CD14-positive monocyte (primary cell): Measurements from ENCODE around the gene TRAM2. TPM values are rescaled to one million over a fixed set of nuclear protein-coding genes. Genes with fewer than 3 reads are reported as not detected.
A peak's percentile ranks its signal among the peaks of the same experiment; 100 is the strongest.

Source experiments
- DNase-seq, 3 donors: peaks; one replicate each; pipeline ENCODE4 v3.0.0-alpha.2; 2011 to 2022
- H2AFZ ChIP-seq: 2 replicates; pipeline ENCODE4 v1.6.0; 2012; ENCODE audit warnings: mild to moderate bottlenecking, low read depth, low read length, inconsistent platforms; ENCODE audit not compliant: insufficient read depth, poor library complexity, severe bottlenecking
- H3K27ac ChIP-seq, 2 donors: 1 replicate in 1 of 2; 2 replicates in 1 of 2; pipeline ENCODE4 v1.5.1; 2012 to 2013; ENCODE audit warnings: low read length in 2 of 2, control low read depth in 1 of 2, inconsistent platforms in 1 of 2, low read depth in 1 of 2, mild to moderate bottlenecking in 1 of 2
- H3K27me3 ChIP-seq, 2 donors: one replicate each; pipeline versions ENCODE4 v1.6.0 to v1.6.1; 2011 to 2013; ENCODE audit warnings: low read length in 2 of 2; ENCODE audit not compliant: control insufficient read depth in 2 of 2, insufficient read depth in 2 of 2
- H3K36me3 ChIP-seq, 2 donors: replicated peaks in 1 of 2; 1 replicate in 1 of 2; 2 replicates in 1 of 2; pipeline versions ENCODE4 v1.5.1 to v1.6.1; 2012 to 2013; ENCODE audit warnings: low read length in 2 of 2, control low read depth in 1 of 2, inconsistent platforms in 1 of 2, mild to moderate bottlenecking in 1 of 2; ENCODE audit not compliant: insufficient read depth in 2 of 2, control insufficient read depth in 1 of 2
- H3K4me1 ChIP-seq, 2 donors: 1 replicate in 1 of 2; 2 replicates in 1 of 2; pipeline versions ENCODE4 v1.5.1 to v1.6.1; 2012 to 2013; ENCODE audit warnings: low read length in 2 of 2, control low read depth in 1 of 2, inconsistent platforms in 1 of 2, mild to moderate bottlenecking in 1 of 2, moderate library complexity in 1 of 2; ENCODE audit not compliant: insufficient read depth in 2 of 2, control insufficient read depth in 1 of 2
- H3K4me2 ChIP-seq: replicated peaks from 2 replicates; pipeline ENCODE3; 2012; ENCODE audit warnings: low read length, moderate library complexity, mild to moderate bottlenecking; ENCODE audit not compliant: poor library complexity, severe bottlenecking; ENCODE audit errors: extremely low read depth
- H3K4me3 ChIP-seq, 3 experiments: fragments of 200-600 bp in 1 of 3; sonication (generic) in 1 of 3; replicated peaks in 1 of 3; 1 replicate in 2 of 3; 2 replicates in 1 of 3; pipeline ENCODE4 v1.5.1; 2011 to 2013; ENCODE audit warnings: low read length in 3 of 3, mild to moderate bottlenecking in 3 of 3, control low read depth in 2 of 3, low read depth in 2 of 3, inconsistent platforms in 1 of 3, moderate library complexity in 1 of 3
- H3K79me2 ChIP-seq: 2 replicates; pipeline ENCODE4 v1.6.0; 2012; ENCODE audit warnings: mild to moderate bottlenecking, control low read depth, inconsistent platforms, low read length, moderate library complexity; ENCODE audit not compliant: insufficient read depth
- H3K9ac ChIP-seq: 2 replicates; pipeline ENCODE4 v1.6.0; 2017; ENCODE audit warnings: low read length, mild to moderate bottlenecking; ENCODE audit not compliant: insufficient read depth, poor library complexity, severe bottlenecking
- H3K9me3 ChIP-seq, 2 donors: replicated peaks in 1 of 2; 1 replicate in 1 of 2; 2 replicates in 1 of 2; pipeline versions ENCODE4 v1.5.1 to v1.6.1; 2012 to 2013; ENCODE audit warnings: low read length in 2 of 2, control low read depth in 1 of 2; ENCODE audit not compliant: control insufficient read depth in 1 of 2, insufficient read depth in 1 of 2
- H4K20me1 ChIP-seq: 2 replicates; pipeline ENCODE4 v1.6.0; 2012; ENCODE audit warnings: mild to moderate bottlenecking, low read length, control low read depth, moderate library complexity; ENCODE audit not compliant: insufficient read depth
- H3K27ac Mint-ChIP-seq, 7 donors: one replicate each; pipeline ENCODE4 v1.8.0; 2020; ENCODE audit warnings: mild to moderate bottlenecking in 7 of 7, mixed read lengths in 7 of 7, moderate library complexity in 6 of 7, inconsistent platforms in 2 of 7
- H3K27me3 Mint-ChIP-seq, 3 donors: one replicate each; pipeline ENCODE4 v1.8.0; 2021 to 2022; ENCODE audit warnings: low read depth in 3 of 3, mild to moderate bottlenecking in 3 of 3, mixed read lengths in 3 of 3, moderate library complexity in 3 of 3, inconsistent platforms in 1 of 3
- H3K36me3 Mint-ChIP-seq, 2 donors: one replicate each; pipeline ENCODE4 v1.8.0; 2020; ENCODE audit warnings: mixed read lengths in 2 of 2, inconsistent platforms in 1 of 2, mild to moderate bottlenecking in 1 of 2
- H3K4me1 Mint-ChIP-seq: one replicate; pipeline ENCODE4 v1.8.0; 2020; ENCODE audit warnings: mild to moderate bottlenecking, mixed read lengths
- H3K4me3 Mint-ChIP-seq, 2 donors: one replicate each; pipeline ENCODE4 v1.8.0; 2020; ENCODE audit warnings: mild to moderate bottlenecking in 2 of 2, mixed read lengths in 2 of 2, moderate library complexity in 1 of 2
- H3K9me3 Mint-ChIP-seq, 7 donors: one replicate each; pipeline ENCODE4 v1.8.0; 2020 to 2022; ENCODE audit warnings: mixed read lengths in 7 of 7, mild to moderate bottlenecking in 6 of 7, moderate library complexity in 6 of 7, inconsistent platforms in 2 of 7
- CTCF ChIP-seq: fragments of 200-600 bp; IDR thresholded peaks from one replicate; pipeline ENCODE4 v1.8.0; 2022; ENCODE audit warnings: antibody characterized with exemption, mild to moderate bottlenecking
- WGBS: methylation state at CpG from one replicate; pipeline ENCODE4 v1.1.5; 2013; ENCODE audit warnings: missing lambda C conversion rate; ENCODE audit not compliant: insufficient coverage; 5-methylcytosine and 5-hydroxymethylcytosine counted together
- intact Hi-C, 2 donors: fragments of 100-400 bp; cut with micrococcal nuclease; formaldehyde crosslinking; loops; one replicate each; pipeline versions ENCODE4 v1.15.0 to v1.15.1; 2023
- polyA plus RNA-seq, 3 donors: library from polyadenylated mRNA; depleted of rRNA in 1 of 3; unstranded in 2 of 3; stranded (reverse) in 1 of 3; fragments of 300-500 nt in 2 of 3; fragments of >200 nt in 1 of 3; fragmentation: Illumina TruSeq in 2 of 3; gene quantifications; 1 replicate in 2 of 3; 2 replicates in 1 of 3; pipeline ENCODE4 v1.2.3, GENCODE V29; 2012 to 2021

The TRAM2 gene
- polyA plus RNA-seq, 3 donors: 4.7 to 11.7 (median 5.9) TPM

- no peak for DNase-seq
- WGBS: 100% methylated on average over 5 of the region's 6 CpGs
- Histone ChIP-seq H2AFZ (no peak overlapping the region), H3K27ac (no peak overlapping the region), H3K36me3 (peaks cover 4 to 19% of the 10 kb centered on the region in 2 donors), H3K4me1 (no peaks in the 10 kb centered on the region), H3K79me2 (peaks cover 83% of the 10 kb centered on the region), H3K4me2 (no peak overlapping the region), H4K20me1 (peaks cover 81% of the 10 kb centered on the region), H3K9ac (no peak overlapping the region), H3K27me3 (no peaks in the 10 kb centered on the region), H3K4me3 (no peak overlapping the region), H3K9me3 (no peaks in the 10 kb centered on the region)
- Mint-ChIP-seq H3K4me1 (peaks cover 17% of the 10 kb centered on the region), H3K36me3 (peaks cover 15 to 29% of the 10 kb centered on the region in 2 donors), H3K9me3 (no peaks in the 10 kb centered on the region), H3K4me3 (no peak overlapping the region), H3K27ac (no peak overlapping the region), H3K27me3 (peaks cover 0 to 8% (median 0%) of the 10 kb centered on the region in 3 donors)
- no peak for TF ChIP-seq CTCF
- intact Hi-C loops: no loop called here
Observed at GRCh38 chr6:52554684-52555280, 22.1 kb downstream of the TRAM2 start.

DNA sequence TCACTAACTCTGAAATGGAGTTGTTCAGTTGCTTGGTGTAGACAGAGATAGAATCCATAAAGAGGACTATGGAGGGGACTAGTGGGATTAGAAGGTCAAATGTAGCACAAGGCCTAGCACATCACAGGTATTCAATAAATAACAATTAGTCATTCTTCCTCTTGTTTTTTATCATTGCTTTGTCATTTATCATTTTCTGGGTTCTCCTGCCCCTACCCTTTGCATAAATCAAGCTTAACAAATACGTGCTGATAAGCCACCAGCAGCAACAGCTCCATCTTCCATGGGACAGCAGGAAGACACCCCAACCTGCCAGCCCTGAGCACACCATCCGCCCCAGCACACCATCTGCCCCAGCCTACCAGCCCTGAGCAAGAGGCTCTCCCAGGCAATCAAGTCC, 23.1 kb downstream of the TRAM2 start:
- intact Hi-C loops: no loop called here
- no peaks in the 10 kb centered on the region for H3K4me1 ChIP-seq
- H3K9me3 ChIP-seq: no peaks in the 10 kb centered on the region
- no peak overlapping the region for H3K27ac ChIP-seq
- WGBS: 94% methylated on average over 2 of the region's 2 CpGs
- no peak overlapping the region for H3K4me3 Mint-ChIP-seq
- peaks cover 4 to 21% of the 10 kb centered on the region in 2 donors for H3K36me3 ChIP-seq
- peaks cover 77% of the 10 kb centered on the region for H3K79me2 ChIP-seq
- peaks cover 15% of the 10 kb centered on the region for H3K4me1 Mint-ChIP-seq
- H3K36me3 Mint-ChIP-seq: peaks cover 10 to 33% of the 10 kb centered on the region in 2 donors
- H4K20me1 ChIP-seq: peaks cover 80% of the 10 kb centered on the region
- H3K9me3 Mint-ChIP-seq: no peaks in the 10 kb centered on the region
- H3K27me3 Mint-ChIP-seq: peaks cover 0 to 8% (median 0%) of the 10 kb centered on the region in 3 donors
- no peak overlapping the region for H2AFZ ChIP-seq
- peak overlapping the region in 1 of 7 donors; percentile 41 for H3K27ac Mint-ChIP-seq
- DNase-seq: no peak
- H3K4me3 ChIP-seq: no peak overlapping the region
- H3K4me2 ChIP-seq: no peak overlapping the region
- no peaks in the 10 kb centered on the region for H3K27me3 ChIP-seq
- H3K9ac ChIP-seq: no peak overlapping the region
- no peak for TF ChIP-seq CTCF
